IgD-negative memory B cell (primary cell): Measurements from ENCODE around the gene SSX3. TPM values are rescaled to one million over a fixed set of nuclear protein-coding genes. Genes with fewer than 3 reads are reported as not detected.
"Not testable (repeated sequence)": the region's sequence is repeated elsewhere in the genome, so short reads cannot be mapped to it uniquely, and the experiment has no call there.

Source experiments
- H3K27ac Mint-ChIP-seq, 3 donors: one replicate each; pipeline ENCODE4 v1.8.0; 2020 to 2022; ENCODE audit warnings: mild to moderate bottlenecking in 3 of 3, mixed read lengths in 3 of 3, moderate library complexity in 1 of 3
- H3K27me3 Mint-ChIP-seq: one replicate; pipeline ENCODE4 v1.8.0; 2021; ENCODE audit warnings: mixed read lengths
- H3K36me3 Mint-ChIP-seq: one replicate; pipeline ENCODE4 v1.8.0; 2020; ENCODE audit warnings: mild to moderate bottlenecking, mixed read lengths
- H3K4me1 Mint-ChIP-seq, 3 donors: one replicate each; pipeline ENCODE4 v1.8.0; 2020 to 2022; ENCODE audit warnings: mixed read lengths in 3 of 3, mild to moderate bottlenecking in 1 of 3
- H3K4me3 Mint-ChIP-seq, 4 donors: one replicate each; pipeline ENCODE4 v1.8.0; 2020 to 2022; ENCODE audit warnings: mild to moderate bottlenecking in 4 of 4, mixed read lengths in 4 of 4, moderate library complexity in 3 of 4
- H3K9me3 Mint-ChIP-seq, 3 donors: one replicate each; pipeline ENCODE4 v1.8.0; 2020 to 2021; ENCODE audit warnings: mixed read lengths in 3 of 3, mild to moderate bottlenecking in 1 of 3
- polyA plus RNA-seq: library from polyadenylated mRNA; unstranded; fragments of 300-500 nt; fragmentation: Illumina TruSeq; gene quantifications from one replicate; pipeline ENCODE4 v1.2.3, GENCODE V29; 2021

SSX3 gene
- polyA plus RNA-seq: not detected

- H3K9me3 Mint-ChIP-seq, H3K4me1 Mint-ChIP-seq, H3K36me3 Mint-ChIP-seq, H3K27me3 Mint-ChIP-seq, H3K4me3 Mint-ChIP-seq, H3K27ac Mint-ChIP-seq: not testable (repeated sequence)
These were observed at the start of gene SSX3 for GRCh38 chrX:48356315-48357094. Gene SSX3 (minus strand): TSS chrX:48356703. CDS start chrX:48355249, 1,454 bp downstream.

GRCh38 chrX:48397825-48398224, 41.3 kb upstream of the SSX3 start:
- not testable (repeated sequence) for H3K4me3 Mint-ChIP-seq, H3K27ac Mint-ChIP-seq, H3K27me3 Mint-ChIP-seq, H3K9me3 Mint-ChIP-seq, H3K36me3 Mint-ChIP-seq, H3K4me1 Mint-ChIP-seq

GRCh38 chrX:48396931-48397330, 40.4 kb upstream of the SSX3 start:
- H3K4me1 Mint-ChIP-seq, H3K27ac Mint-ChIP-seq: not testable (repeated sequence)

GRCh38 chrX:48383239-48383638, 26.7 kb upstream of the SSX3 start, which contains the start of gene SSX4:
Gene SSX4 (plus strand): TSS chrX:48383539. CDS start chrX:48384054, 515 bp downstream.
- H3K36me3 Mint-ChIP-seq, H3K27ac Mint-ChIP-seq, H3K9me3 Mint-ChIP-seq, H3K4me3 Mint-ChIP-seq, H3K27me3 Mint-ChIP-seq, H3K4me1 Mint-ChIP-seq: not testable (repeated sequence)

More at GRCh38 chrX:48396931-48397330, 40.4 kb upstream of the SSX3 start:
- H3K27me3 Mint-ChIP-seq, H3K36me3 Mint-ChIP-seq, H3K4me3 Mint-ChIP-seq, H3K9me3 Mint-ChIP-seq: not testable (repeated sequence)

GRCh38 chrX:48370408-48370807, 13.9 kb upstream of the SSX3 start:
- not testable (repeated sequence) for H3K4me1 Mint-ChIP-seq, H3K4me3 Mint-ChIP-seq, H3K27ac Mint-ChIP-seq, H3K27me3 Mint-ChIP-seq, H3K9me3 Mint-ChIP-seq, H3K36me3 Mint-ChIP-seq

- not testable (repeated sequence) for H3K9me3 Mint-ChIP-seq, H3K36me3 Mint-ChIP-seq, H3K27ac Mint-ChIP-seq, H3K4me1 Mint-ChIP-seq, H3K4me3 Mint-ChIP-seq, H3K27me3 Mint-ChIP-seq
These were observed 11.4 kb upstream of the SSX3 start for GRCh38 chrX:48367717-48368408.

- H3K4me1 Mint-ChIP-seq, H3K27me3 Mint-ChIP-seq, H3K36me3 Mint-ChIP-seq, H3K27ac Mint-ChIP-seq, H3K9me3 Mint-ChIP-seq, H3K4me3 Mint-ChIP-seq: not testable (repeated sequence)
These were observed 2.8 kb upstream of the SSX3 start for GRCh38 chrX:48359281-48359680.

- no peaks in the 10 kb centered on the region for H3K36me3 Mint-ChIP-seq
- no peak overlapping the region for H3K27ac Mint-ChIP-seq
- H3K4me3 Mint-ChIP-seq: no peak overlapping the region
- no peaks in the 10 kb centered on the region for H3K9me3 Mint-ChIP-seq
- H3K27me3 Mint-ChIP-seq: peaks cover 8% of the 10 kb centered on the region
- H3K4me1 Mint-ChIP-seq: no peaks in the 10 kb centered on the region
These were observed 1.2 kb upstream of the SSX3 start for GRCh38 chrX:48357681-48358080.

GRCh38 chrX:48346059-48346458, 10.4 kb downstream of the SSX3 start:
- not testable (repeated sequence) for H3K27ac Mint-ChIP-seq, H3K4me1 Mint-ChIP-seq, H3K9me3 Mint-ChIP-seq, H3K36me3 Mint-ChIP-seq, H3K4me3 Mint-ChIP-seq, H3K27me3 Mint-ChIP-seq

- H3K4me1 Mint-ChIP-seq, H3K27me3 Mint-ChIP-seq, H3K4me3 Mint-ChIP-seq, H3K27ac Mint-ChIP-seq, H3K36me3 Mint-ChIP-seq, H3K9me3 Mint-ChIP-seq: not testable (repeated sequence)
These were observed 42.5 kb downstream of the SSX3 start for GRCh38 chrX:48313996-48314395.

- Mint-ChIP-seq H3K36me3 (no peaks in the 10 kb centered on the region), H3K9me3 (no peaks in the 10 kb centered on the region), H3K27me3 (peaks cover 10% of the 10 kb centered on the region), H3K4me1 (no peaks in the 10 kb centered on the region), H3K4me3 (no peak overlapping the region), H3K27ac (no peak overlapping the region)
These were observed 50.3 kb downstream of the SSX3 start for GRCh38 chrX:48306175-48306574.

Other genes starting within 250 kb of the SSX3 start
- gene SPACA5B, start 226.1 kb downstream of the SSX3 start, polyA plus RNA-seq: not detected
- not detected for gene SSX5, start 159.9 kb downstream of the SSX3 start, polyA plus RNA-seq
- gene SSX1, start 101.3 kb downstream of the SSX3 start, polyA plus RNA-seq: not detected
- gene SSX4, start 26.8 kb upstream of the SSX3 start, polyA plus RNA-seq: not detected
- gene SSX4B, start 55.3 kb upstream of the SSX3 start, polyA plus RNA-seq: not detected
- gene SLC38A5, start 113.6 kb upstream of the SSX3 start, polyA plus RNA-seq: 9.3 TPM
- 53.8 TPM for gene FTSJ1, start 119.5 kb upstream of the SSX3 start, polyA plus RNA-seq
- 11.9 TPM for gene PORCN, start 152.3 kb upstream of the SSX3 start, polyA plus RNA-seq
- 61.2 TPM for gene EBP, start 165.1 kb upstream of the SSX3 start, polyA plus RNA-seq
- gene TBC1D25, start 183.0 kb upstream of the SSX3 start, polyA plus RNA-seq: 22.8 TPM
- 278 TPM for gene RBM3, start 217.8 kb upstream of the SSX3 start, polyA plus RNA-seq
- gene WDR13, start 240.8 kb upstream of the SSX3 start, polyA plus RNA-seq: 53.2 TPM